NCI-H526 (cell line): ENCODE data around the gene SRRM4.
"Not testable (repeated sequence)": the region's sequence is repeated elsewhere in the genome, so short reads cannot be mapped to it uniquely, and the experiment has no call there.

Experiments used
- DNase-seq, 2 experiments: peaks; one replicate each; lab custom pipeline; 2025; lab: John Stamatoyannopoulos, UW

Gene SRRM4

GRCh38 chr12:119008691-119009221 lies 27.4 kb downstream of the SRRM4 start:
- DNase-seq: no peak

GRCh38 chr12:119011231-119011630 lies 29.9 kb downstream of the SRRM4 start:
- no peak for DNase-seq

- no peak for DNase-seq
Measured at GRCh38 chr12:119012179-119012578, 30.8 kb downstream of the SRRM4 start.

- DNase-seq: no peak
Measured at GRCh38 chr12:119013023-119013422, 31.7 kb downstream of the SRRM4 start.

GRCh38 chr12:119014368-119014767 lies 33.0 kb downstream of the SRRM4 start:
- DNase-seq: no peak

- DNase-seq: no peak
Measured at GRCh38 chr12:119016715-119017114, 35.4 kb downstream of the SRRM4 start.

GRCh38 chr12:119019166-119019565 lies 37.8 kb downstream of the SRRM4 start:
- DNase-seq: no peak

GRCh38 chr12:119020406-119021360 lies 39.3 kb downstream of the SRRM4 start:
- peak in 1 of 2 experiments; percentile 42 for DNase-seq

GRCh38 chr12:119024356-119024755 lies 43.0 kb downstream of the SRRM4 start:
- no peak for DNase-seq

GRCh38 chr12:119025786-119026185 lies 44.4 kb downstream of the SRRM4 start:
- DNase-seq: no peak

- not testable (repeated sequence) for DNase-seq
Measured at GRCh38 chr12:119033332-119033731, 52.0 kb downstream of the SRRM4 start.

GRCh38 chr12:119036878-119037825 lies 55.8 kb downstream of the SRRM4 start:
- DNase-seq: peak in 1 of 2 experiments; percentile 43

GRCh38 chr12:119044094-119044493 lies 62.8 kb downstream of the SRRM4 start:
- DNase-seq: no peak

GRCh38 chr12:119047641-119048040 lies 66.3 kb downstream of the SRRM4 start:
- no peak for DNase-seq

- DNase-seq: no peak
Measured at GRCh38 chr12:119050663-119051062, 69.3 kb downstream of the SRRM4 start.

GRCh38 chr12:119051474-119051873 lies 70.1 kb downstream of the SRRM4 start:
- no peak for DNase-seq

GRCh38 chr12:119052001-119052400 lies 70.7 kb downstream of the SRRM4 start:
- no peak for DNase-seq

GRCh38 chr12:119055977-119056376 lies 74.6 kb downstream of the SRRM4 start:
- DNase-seq: no peak

- no peak for DNase-seq
Measured at GRCh38 chr12:119060847-119061796, 79.8 kb downstream of the SRRM4 start.

GRCh38 chr12:119068129-119068856 lies 87.0 kb downstream of the SRRM4 start:
- no peak for DNase-seq
